ENCODE data around the gene EFHC2. TPM values are rescaled to one million over a fixed set of nuclear protein-coding genes. Genes with fewer than 3 reads are reported as not detected.

EFHC2 gene, protein sequence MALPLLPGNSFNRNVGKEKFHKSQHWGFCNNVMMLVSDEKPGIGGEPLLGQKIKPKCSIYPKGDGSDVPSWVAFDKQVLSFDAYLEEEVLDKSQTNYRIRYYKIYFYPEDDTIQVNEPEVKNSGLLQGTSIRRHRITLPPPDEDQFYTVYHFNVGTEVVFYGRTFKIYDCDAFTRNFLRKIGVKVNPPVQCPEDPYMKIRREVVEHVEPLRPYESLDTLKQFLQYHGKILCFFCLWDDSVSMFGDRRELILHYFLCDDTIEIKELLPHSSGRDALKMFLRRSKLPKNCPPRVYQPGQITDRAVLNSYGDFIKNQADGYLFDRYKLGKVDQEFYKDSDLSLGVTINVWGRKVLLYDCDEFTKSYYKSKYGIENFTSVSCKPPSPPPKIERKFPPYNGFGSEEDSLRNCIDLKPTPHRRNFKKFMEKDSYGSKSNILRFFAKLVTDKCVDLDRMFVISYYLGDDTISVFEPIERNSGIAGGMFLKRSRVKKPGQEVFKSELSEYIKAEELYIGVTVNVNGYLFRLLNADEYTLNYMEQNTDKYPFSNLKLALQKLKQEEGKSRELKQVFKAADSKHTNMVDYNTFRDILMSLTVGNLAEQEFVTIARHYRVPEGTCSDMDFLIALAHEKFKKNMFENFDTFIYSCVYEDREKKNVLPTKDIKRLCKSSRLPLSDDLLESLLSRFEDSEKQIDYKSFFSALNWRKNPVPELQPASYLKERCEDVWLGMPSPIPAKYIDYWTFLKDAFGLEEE
- total RNA-seq (1 to 10 TPM; 2.1 to 2.2 TPM), total RNA-seq (0 to 4.7 reads per million in 2 donors)

DNA sequence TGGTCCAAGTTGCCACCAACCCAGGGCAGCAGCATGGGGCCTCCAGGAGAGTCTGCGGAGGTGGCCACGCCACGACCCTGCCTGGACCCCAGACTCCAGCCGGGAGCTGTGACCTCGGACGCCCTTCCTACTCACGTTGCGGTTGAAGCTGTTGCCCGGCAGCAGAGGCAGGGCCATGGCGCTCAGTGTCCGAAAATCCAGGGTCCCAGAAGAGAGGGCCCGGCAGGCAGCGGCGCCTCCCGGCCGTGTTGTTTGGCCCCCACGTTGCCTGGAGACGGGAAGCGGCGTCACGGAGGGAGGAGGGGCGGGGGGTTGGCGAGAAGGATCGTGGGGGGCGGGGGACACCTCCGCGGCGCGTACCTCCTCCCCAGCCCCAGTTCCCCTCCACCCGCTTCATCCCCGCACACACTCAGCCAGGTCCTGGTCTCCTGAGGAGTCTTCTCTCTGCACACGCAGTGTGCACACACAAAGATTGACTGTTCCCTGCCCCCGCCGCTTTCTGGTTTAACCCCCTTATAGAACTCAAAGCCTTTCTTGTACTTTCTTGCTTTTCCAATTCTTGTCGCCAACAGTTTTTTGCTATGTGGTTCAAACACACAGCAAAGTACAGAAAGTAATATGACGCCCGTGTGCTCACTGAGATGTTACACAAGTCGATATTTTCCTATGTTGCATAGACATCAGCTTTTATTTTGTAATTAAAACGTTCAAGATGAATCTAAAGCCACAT is at the start of gene EFHC2:
Gene EFHC2, minus strand, starts transcription at position 261 of the 730 bp plus-strand sequence. Its CDS starts 84 bp downstream, at position 177.
- peak; percentile 71 for ATAC-seq
- no peaks in the 10 kb centered on the region for H3K36me3 Mint-ChIP-seq (ENCODE audit: low read depth)
- H3K9me3 ChIP-seq (ENCODE audit: control insufficient read depth, low read length, poor library complexity, severe bottlenecking), result no peaks in the 10 kb centered on the region
- H3K4me3 Mint-ChIP-seq, result peak within 1 kb of the TSS; percentile 96
- H3K27me3 Mint-ChIP-seq, result no peaks in the 10 kb centered on the region
- DNase-seq, result peak; percentile 43 to 56 (median 49)
- peak within 1 kb of the TSS; percentile 97 for H3K27ac Mint-ChIP-seq
- peaks cover 11% of the 10 kb centered on the region for H3K4me1 Mint-ChIP-seq

- Mint-ChIP-seq H3K4me1 (peaks cover 3% of the 10 kb centered on the region), H3K36me3 (ENCODE audit: low read depth) (no peaks in the 10 kb centered on the region), H3K27ac (no peak overlapping the region), H3K27me3 (no peaks in the 10 kb centered on the region), H3K4me3 (no peak overlapping the region)
- no peak for DNase-seq
- no peak for ATAC-seq
- no peaks in the 10 kb centered on the region for H3K9me3 ChIP-seq (ENCODE audit: control insufficient read depth, low read length, poor library complexity, severe bottlenecking)
These were observed 49.3 kb upstream of the EFHC2 start for GRCh38 chrX:44392767-44393166.

GRCh38 chrX:44384688-44385338 is 41.3 kb upstream of the EFHC2 start:
- Mint-ChIP-seq H3K4me3 (no peak overlapping the region), H3K4me1 (no peaks in the 10 kb centered on the region), H3K36me3 (ENCODE audit: low read depth) (no peaks in the 10 kb centered on the region), H3K27me3 (no peaks in the 10 kb centered on the region), H3K27ac (no peak overlapping the region)
- H3K9me3 ChIP-seq (ENCODE audit: control insufficient read depth, low read length, poor library complexity, severe bottlenecking), result no peaks in the 10 kb centered on the region
- ATAC-seq (no peak), DNase-seq (no peak)

DNA sequence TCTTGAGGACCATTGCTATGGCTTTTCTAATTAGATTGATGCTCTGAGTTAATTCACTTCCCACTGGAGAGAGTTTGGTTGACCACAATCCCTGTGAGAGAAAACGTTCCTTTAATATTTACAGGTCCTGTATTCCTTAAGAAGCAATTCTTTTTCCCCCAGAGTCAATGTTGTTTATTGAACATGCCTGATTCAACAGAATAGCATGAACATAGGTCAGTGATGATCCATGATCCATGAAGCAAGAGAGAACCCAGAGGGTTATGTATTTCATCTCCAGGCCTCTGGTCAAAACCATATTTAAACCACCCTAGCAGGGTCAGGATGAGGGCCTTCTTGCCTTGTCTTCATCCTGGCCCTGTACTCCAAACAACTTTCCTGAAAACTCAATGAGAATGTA is 39.4 kb upstream of the EFHC2 start:
- Mint-ChIP-seq H3K4me1 (no peaks in the 10 kb centered on the region), H3K36me3 (ENCODE audit: low read depth) (no peaks in the 10 kb centered on the region), H3K27me3 (no peaks in the 10 kb centered on the region), H3K27ac (no peak overlapping the region), H3K4me3 (no peak overlapping the region)
- no peaks in the 10 kb centered on the region for H3K9me3 ChIP-seq (ENCODE audit: control insufficient read depth, low read length, poor library complexity, severe bottlenecking)
- no peak for DNase-seq
- no peak for ATAC-seq

- no peaks in the 10 kb centered on the region for H3K27me3 Mint-ChIP-seq
- DNase-seq, result no peak
These were observed 9.3 kb upstream of the EFHC2 start for GRCh38 chrX:44352758-44353157.

GRCh38 chrX:44349561-44349960 is 6.1 kb upstream of the EFHC2 start:
- H3K36me3 Mint-ChIP-seq (ENCODE audit: low read depth), result no peaks in the 10 kb centered on the region
- no peak overlapping the region for H3K4me3 Mint-ChIP-seq
- H3K27me3 Mint-ChIP-seq, result no peaks in the 10 kb centered on the region
- no peak overlapping the region for H3K27ac Mint-ChIP-seq
- ATAC-seq, result no peak
- no peaks in the 10 kb centered on the region for H3K9me3 ChIP-seq (ENCODE audit: control insufficient read depth, low read length, poor library complexity, severe bottlenecking)
- H3K4me1 Mint-ChIP-seq, result peaks cover 8% of the 10 kb centered on the region
- no peak for DNase-seq

More at GRCh38 chrX:44352758-44353157, 9.3 kb upstream of the EFHC2 start:
- ATAC-seq, result no peak
- H3K4me3 Mint-ChIP-seq, result no peak overlapping the region
- no peaks in the 10 kb centered on the region for H3K36me3 Mint-ChIP-seq (ENCODE audit: low read depth)
- no peaks in the 10 kb centered on the region for H3K9me3 ChIP-seq (ENCODE audit: control insufficient read depth, low read length, poor library complexity, severe bottlenecking)
- H3K27ac Mint-ChIP-seq, result no peak overlapping the region
- peaks cover 3% of the 10 kb centered on the region for H3K4me1 Mint-ChIP-seq

DNA sequence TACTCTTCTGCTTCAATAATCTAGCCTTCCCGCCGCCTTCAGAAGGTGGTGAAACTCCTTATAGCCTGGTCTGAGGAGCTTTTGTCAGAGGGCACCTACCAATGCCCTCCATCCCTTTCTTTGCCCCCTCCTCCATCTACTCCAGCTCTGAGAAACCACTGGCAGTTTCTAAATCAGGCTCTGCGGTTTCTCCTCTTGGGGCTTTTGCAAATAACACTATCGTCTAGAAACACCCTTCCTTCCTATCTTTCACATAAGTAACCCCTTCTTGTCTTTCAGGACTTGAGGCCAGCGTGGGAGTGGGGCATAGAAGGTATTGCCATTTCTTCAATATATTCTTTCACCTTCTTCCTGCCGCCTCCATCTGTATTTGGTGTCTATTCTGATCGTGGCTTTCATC is 1.2 kb upstream of the EFHC2 start:
- Mint-ChIP-seq H3K4me1 (peaks cover 11% of the 10 kb centered on the region), H3K27me3 (no peaks in the 10 kb centered on the region), H3K27ac (peak overlapping the region; percentile 97), H3K36me3 (ENCODE audit: low read depth) (no peaks in the 10 kb centered on the region), H3K4me3 (peak overlapping the region; percentile 96)
- DNase-seq (no peak), ATAC-seq (peak; percentile 57)
- H3K9me3 ChIP-seq (ENCODE audit: control insufficient read depth, low read length, poor library complexity, severe bottlenecking), result no peaks in the 10 kb centered on the region

DNA sequence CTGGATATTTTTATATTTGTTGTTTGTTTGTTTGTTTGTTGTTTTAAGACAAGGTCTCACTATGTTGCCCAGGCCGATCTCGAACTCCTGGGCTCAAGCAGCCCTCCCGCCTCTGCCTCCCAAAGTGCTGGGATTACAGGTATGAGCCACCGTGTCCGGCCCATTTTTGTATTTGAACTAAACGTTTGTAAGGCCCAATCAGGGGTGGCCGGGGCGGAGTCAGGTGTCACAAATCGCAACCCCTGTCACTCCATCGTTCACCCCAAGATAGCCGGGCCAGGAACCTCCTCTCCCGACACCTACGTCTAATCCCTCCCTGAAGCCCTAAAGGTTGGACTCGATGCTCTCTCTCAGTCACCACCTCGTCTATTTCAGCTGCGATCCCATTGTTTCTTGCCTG is 722 bp upstream of the EFHC2 start:
- no peaks in the 10 kb centered on the region for H3K9me3 ChIP-seq (ENCODE audit: control insufficient read depth, low read length, poor library complexity, severe bottlenecking)
- Mint-ChIP-seq H3K4me1 (peaks cover 11% of the 10 kb centered on the region), H3K27ac (peak overlapping the region; percentile 97), H3K36me3 (ENCODE audit: low read depth) (no peaks in the 10 kb centered on the region), H3K27me3 (no peaks in the 10 kb centered on the region), H3K4me3 (peak overlapping the region; percentile 96)
- DNase-seq, result peak; percentile 36 to 52 (median 40)
- ATAC-seq, result peak; percentile 87

GRCh38 chrX:44342866-44343265 is 606 bp downstream of the EFHC2 start:
- DNase-seq (no peak), ATAC-seq (no peak)
- Mint-ChIP-seq H3K36me3 (ENCODE audit: low read depth) (no peaks in the 10 kb centered on the region), H3K27me3 (no peaks in the 10 kb centered on the region), H3K4me1 (peaks cover 11% of the 10 kb centered on the region), H3K4me3 (peak overlapping the region; percentile 96), H3K27ac (peak overlapping the region; percentile 97)
- H3K9me3 ChIP-seq (ENCODE audit: control insufficient read depth, low read length, poor library complexity, severe bottlenecking), result no peaks in the 10 kb centered on the region

DNA sequence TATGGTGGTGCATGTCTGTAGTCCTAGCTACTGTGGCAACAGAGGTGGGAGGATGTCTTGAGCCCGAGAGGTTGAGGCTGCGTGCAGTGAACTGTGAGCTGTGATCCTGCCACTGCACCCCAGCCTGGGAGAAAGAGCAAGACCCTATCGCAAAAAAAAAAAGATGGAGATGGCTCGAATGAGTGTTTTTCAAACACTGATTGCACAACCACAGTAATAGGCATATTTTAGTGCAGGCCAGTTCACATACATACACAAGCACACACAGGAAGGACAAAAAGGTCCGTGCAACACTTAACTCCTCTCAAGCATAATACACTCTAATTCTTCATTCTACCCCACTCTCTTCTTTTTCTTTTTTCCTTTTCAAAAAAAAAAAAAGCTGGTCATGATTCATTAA is 5.1 kb downstream of the EFHC2 start:
- Mint-ChIP-seq H3K4me1 (no peaks in the 10 kb centered on the region), H3K4me3 (no peak overlapping the region), H3K36me3 (ENCODE audit: low read depth) (no peaks in the 10 kb centered on the region), H3K27ac (no peak overlapping the region), H3K27me3 (no peaks in the 10 kb centered on the region)
- DNase-seq, result no peak
- no peaks in the 10 kb centered on the region for H3K9me3 ChIP-seq (ENCODE audit: control insufficient read depth, low read length, poor library complexity, severe bottlenecking)
- ATAC-seq, result no peak

GRCh38 chrX:44332437-44332836 is 11.0 kb downstream of the EFHC2 start:
- DNase-seq (no peak), ATAC-seq (no peak)
- Mint-ChIP-seq H3K4me3 (no peak overlapping the region), H3K4me1 (peaks cover 10% of the 10 kb centered on the region), H3K27me3 (no peaks in the 10 kb centered on the region), H3K27ac (no peak overlapping the region), H3K36me3 (ENCODE audit: low read depth) (no peaks in the 10 kb centered on the region)
- no peaks in the 10 kb centered on the region for H3K9me3 ChIP-seq (ENCODE audit: control insufficient read depth, low read length, poor library complexity, severe bottlenecking)

DNA sequence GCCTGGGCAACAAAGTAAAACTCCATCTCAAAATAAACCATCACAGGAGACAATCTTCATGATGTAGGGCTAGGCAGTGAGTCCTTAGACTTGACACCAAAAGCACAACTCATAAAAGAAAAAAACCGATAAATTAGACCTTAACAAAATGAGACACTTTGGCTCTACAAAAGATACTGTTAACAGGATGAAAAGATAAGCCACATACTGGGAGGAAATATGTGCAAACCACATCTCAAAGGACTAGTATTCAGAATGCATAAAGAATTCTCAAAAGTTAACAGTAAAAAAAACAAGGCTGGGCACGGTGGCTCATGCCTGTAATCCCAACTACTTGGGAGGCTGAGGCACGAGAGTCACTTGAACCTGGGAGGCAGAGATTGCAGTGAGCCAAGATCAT is 13.2 kb downstream of the EFHC2 start:
- Mint-ChIP-seq H3K27ac (peak overlapping the region; percentile 41), H3K36me3 (ENCODE audit: low read depth) (no peaks in the 10 kb centered on the region), H3K4me1 (peaks cover 10% of the 10 kb centered on the region), H3K4me3 (peak overlapping the region; percentile 43), H3K27me3 (no peaks in the 10 kb centered on the region)
- no peaks in the 10 kb centered on the region for H3K9me3 ChIP-seq (ENCODE audit: control insufficient read depth, low read length, poor library complexity, severe bottlenecking)
- DNase-seq (no peak), ATAC-seq (peak; percentile 62)

GRCh38 chrX:44319550-44319949 is 23.9 kb downstream of the EFHC2 start:
- no peaks in the 10 kb centered on the region for H3K9me3 ChIP-seq (ENCODE audit: control insufficient read depth, low read length, poor library complexity, severe bottlenecking)
- H3K4me1 Mint-ChIP-seq, result peaks cover 9% of the 10 kb centered on the region
- peaks cover 3% of the 10 kb centered on the region for H3K36me3 Mint-ChIP-seq (ENCODE audit: low read depth)
- H3K27me3 Mint-ChIP-seq, result no peaks in the 10 kb centered on the region
- ATAC-seq, result no peak
- H3K4me3 Mint-ChIP-seq, result no peak overlapping the region
- H3K27ac Mint-ChIP-seq, result no peak overlapping the region
- no peak for DNase-seq
